GM19025 (cell line): ENCODE results near the gene NKAIN2.
"Not testable (repeated sequence)": the region's sequence is repeated elsewhere in the genome, so short reads cannot be mapped to it uniquely, and the experiment has no call there.

Source experiments
- ATAC-seq: cut with Tn5 transposase; IDR thresholded peaks from one replicate; pipeline ENCODE4 v1.9.1; 2021; ENCODE audit warnings: mild to moderate bottlenecking, low read depth, moderate library complexity; ENCODE audit not compliant: unreplicated experiment

NKAIN2 gene

GRCh38 chr6:124400261-124400999 lies 596.8 kb downstream of the NKAIN2 start:
- no peak for ATAC-seq

DNA sequence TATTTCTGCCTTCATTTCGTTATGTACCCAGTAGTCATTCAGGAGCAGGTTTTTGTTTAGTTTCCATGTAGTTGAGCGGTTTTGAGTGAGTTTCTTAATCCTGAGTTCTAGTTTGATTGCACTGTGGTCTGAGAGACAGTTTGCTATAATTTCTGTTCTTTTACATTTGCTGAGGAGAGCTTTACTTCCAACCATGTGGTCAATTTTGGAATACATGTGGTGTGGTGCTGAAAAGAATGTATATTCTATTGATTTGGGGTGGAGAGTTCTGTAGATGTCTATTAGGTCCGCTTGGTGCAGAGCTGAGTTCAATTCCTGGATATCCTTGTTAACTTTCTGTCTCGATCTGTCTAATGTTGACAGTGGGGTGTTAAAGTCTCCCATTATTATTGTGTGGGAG lies 606.8 kb downstream of the NKAIN2 start:
- ATAC-seq: not testable (repeated sequence)

DNA sequence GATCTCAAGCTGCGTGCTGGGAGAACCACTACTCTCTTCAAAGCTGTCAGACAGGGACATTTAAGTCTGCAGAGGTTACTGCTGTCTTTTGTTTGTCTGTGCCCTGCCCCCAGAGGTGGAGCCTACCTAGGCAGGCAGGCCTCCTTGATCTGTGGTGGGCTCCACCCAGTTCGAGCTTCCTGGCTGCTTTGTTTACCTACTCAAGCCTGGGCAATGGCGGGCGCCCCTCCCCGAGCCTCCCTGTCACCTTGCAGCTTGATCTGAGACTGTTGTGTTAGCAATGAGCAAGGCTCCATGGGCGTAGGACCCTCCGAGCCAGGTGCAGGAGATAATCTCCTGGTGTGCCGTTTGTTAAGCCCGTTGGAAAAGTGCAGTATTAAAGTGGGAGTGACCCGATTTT lies 609.0 kb downstream of the NKAIN2 start:
- ATAC-seq: not testable (repeated sequence)

GRCh38 chr6:124420116-124420840 lies 616.6 kb downstream of the NKAIN2 start:
- no peak for ATAC-seq

DNA sequence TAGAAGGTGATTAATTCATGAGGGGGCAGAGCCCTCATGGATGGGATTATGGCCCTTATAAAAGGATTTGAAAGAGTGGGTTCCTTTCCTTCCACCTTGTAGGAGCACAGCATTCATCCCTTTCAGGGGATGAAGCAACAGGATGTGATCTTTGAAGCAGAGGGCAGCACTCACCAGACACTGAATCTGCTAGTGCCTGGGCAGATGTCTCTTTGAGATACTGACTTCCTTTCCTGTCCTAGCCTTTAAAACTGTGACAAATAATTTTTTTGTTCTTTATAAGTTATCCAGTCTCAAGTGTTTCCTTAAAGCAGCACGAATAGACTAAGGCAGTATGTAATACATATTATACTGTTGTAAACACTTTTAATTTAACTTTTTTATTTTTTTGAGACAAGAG lies 620.0 kb downstream of the NKAIN2 start:
- ATAC-seq: no peak

- ATAC-seq: no peak
Measured at GRCh38 chr6:124430740-124431318, 627.2 kb downstream of the NKAIN2 start.

DNA sequence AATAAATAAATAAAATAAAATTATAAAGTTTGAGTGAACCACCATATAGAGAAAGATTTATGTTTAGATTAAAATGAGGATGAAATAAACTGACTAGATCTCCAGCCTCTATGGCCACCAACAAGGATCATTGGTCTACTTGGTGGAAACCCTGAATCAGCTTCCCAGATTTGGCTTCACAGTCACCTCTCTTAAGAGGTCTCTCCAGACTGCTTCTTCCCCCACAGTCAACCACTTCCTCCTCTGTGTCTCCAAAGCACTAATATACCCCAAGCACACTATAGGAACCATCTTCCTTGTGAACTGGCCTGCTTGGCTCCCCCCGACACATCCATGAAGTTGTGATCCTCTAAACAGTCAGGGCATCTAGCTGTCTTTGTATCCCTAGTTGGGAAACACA lies 629.0 kb downstream of the NKAIN2 start:
- ATAC-seq: no peak

DNA sequence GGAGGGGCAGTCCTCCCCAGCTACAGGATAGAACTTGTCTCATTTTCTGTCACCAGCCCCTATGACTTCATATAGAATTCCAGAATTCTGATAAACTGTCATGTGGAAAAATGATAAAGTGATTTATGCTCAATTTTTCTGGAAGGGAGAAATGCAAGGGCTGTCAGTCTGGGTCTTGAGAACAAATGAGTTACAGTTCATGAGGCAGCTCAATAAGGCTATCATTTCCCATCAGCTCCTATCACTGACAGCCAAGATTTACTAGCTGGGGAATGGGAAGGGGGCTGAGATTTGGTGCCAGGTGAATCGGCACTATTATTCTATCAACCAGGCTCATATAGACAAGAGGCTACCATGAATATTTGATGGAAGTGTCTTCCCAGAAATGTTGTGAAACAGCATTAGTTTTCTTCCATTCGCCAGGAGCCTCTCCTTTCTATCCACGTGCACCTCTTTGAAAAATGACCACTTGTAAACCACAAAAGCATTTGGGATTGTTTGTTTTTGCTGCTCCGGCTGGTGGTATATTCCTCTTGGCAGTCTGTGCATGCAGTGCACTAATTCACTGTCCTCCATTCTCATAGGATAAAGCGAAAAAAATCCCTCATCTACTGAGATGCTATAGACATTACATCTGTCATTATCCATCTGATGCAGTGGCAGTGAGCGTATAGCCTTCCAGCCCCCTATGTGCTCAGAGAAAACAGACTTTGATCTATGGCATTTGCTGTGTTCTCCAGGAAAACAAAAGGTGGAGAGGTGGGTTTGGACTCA lies 629.9 kb downstream of the NKAIN2 start:
- ATAC-seq: no peak

DNA sequence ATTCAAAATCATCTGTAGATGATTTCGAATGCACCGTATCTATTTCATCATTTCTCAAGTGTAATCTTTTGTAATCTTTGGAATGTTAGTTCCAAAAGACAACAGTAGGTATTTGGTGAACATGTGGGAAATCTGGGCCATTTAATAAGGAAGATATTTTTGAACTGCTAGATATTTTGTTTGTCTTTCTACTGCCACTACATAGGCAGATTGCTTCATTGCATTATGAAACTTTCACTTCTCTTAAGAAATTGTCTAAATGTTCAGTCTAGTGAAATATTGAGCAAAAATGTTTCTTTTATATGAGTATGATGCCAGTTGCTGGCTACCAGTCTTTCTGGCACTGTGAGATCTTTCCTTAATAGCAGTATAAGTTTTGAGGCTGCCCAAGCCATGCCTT lies 630.8 kb downstream of the NKAIN2 start:
- ATAC-seq: no peak

DNA sequence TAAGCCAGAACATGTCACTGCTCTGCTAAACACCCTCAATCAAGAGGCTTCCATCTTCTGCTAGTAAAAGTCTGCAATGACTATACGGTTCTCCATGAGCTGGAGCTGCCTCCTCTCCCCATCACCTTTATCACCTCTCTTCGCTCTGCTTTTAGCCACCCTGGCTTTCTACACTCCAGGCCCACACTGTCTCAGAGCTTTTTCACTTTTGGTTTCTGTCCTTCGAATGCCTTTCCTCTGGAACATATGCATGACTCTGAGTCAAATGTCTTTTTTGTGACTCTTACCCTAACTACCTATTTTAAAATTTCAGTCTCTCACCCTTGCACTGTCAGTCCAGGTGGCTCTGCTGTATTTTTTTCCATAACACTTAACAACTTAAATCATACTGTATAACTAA lies 633.1 kb downstream of the NKAIN2 start:
- ATAC-seq: no peak

DNA sequence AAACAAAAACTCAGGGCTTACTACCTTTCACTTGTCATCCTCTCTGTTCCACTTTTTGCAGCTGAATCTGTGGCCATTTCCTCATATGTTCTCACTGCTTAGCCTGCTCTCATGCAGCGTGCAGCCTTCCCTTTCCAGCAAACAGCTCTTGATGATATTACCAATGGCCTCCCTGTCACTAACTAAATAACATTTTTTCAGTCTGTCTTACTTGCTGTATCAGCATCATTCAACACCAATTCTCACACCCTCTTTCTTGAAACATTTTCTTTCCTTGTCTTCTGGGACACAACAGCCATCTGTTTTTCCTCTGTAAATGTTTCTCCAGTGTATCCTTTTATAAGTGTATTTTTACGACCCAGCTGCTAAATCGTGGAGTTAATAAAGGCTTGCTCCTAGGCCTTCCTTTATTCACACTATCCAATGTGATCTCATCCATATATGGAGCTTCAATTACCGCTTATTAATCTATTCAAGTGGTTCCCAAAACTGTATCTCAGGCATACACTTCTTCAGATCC lies 634.9 kb downstream of the NKAIN2 start:
- no peak for ATAC-seq

- ATAC-seq: no peak
Measured at GRCh38 chr6:124441450-124441849, 637.8 kb downstream of the NKAIN2 start.

DNA sequence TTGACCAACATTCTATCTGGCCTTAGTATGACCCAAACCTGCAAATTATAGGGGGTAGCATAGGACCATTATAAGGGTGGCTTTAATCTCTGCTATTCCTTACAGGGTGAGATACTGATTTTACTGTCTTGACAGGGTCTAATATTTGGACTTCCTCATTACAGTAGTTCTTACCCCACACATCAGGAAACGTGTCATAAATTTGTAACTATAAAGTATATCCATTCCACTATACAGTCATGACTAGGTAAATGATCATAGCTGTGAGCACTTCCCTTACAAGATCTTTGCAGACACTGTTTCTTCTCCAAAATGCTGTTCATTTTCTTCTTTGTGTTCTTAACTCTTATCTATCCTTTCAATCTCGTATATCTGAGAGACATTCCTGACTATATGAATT lies 639.9 kb downstream of the NKAIN2 start:
- no peak for ATAC-seq

GRCh38 chr6:124445581-124445980 lies 641.9 kb downstream of the NKAIN2 start:
- no peak for ATAC-seq

- no peak for ATAC-seq
Measured at GRCh38 chr6:124446961-124447360, 643.3 kb downstream of the NKAIN2 start.

- no peak for ATAC-seq
Measured at GRCh38 chr6:124459268-124459667, 655.6 kb downstream of the NKAIN2 start.

GRCh38 chr6:124462750-124463149 lies 659.1 kb downstream of the NKAIN2 start:
- ATAC-seq: no peak

GRCh38 chr6:124463271-124463670 lies 659.6 kb downstream of the NKAIN2 start:
- ATAC-seq: no peak

DNA sequence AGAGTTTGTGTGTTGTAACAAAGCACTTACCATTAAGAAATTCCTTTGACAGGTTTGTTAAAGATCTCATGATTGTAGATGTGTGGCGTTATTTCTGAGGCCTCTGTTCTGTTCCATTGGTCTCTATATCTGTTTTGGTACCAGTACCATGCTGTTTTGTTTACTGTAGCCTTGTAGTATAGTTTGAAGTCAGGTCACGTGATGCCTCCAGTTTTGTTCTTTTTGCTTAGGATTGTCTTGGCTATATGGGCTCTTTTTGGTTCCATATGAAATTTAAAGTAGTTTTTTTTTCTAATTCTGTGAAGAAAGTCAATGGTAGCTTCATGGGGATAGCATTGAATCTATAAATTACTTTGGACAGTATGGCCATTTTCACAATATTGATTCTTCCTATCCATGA lies 660.9 kb downstream of the NKAIN2 start:
- ATAC-seq: not testable (repeated sequence)

DNA sequence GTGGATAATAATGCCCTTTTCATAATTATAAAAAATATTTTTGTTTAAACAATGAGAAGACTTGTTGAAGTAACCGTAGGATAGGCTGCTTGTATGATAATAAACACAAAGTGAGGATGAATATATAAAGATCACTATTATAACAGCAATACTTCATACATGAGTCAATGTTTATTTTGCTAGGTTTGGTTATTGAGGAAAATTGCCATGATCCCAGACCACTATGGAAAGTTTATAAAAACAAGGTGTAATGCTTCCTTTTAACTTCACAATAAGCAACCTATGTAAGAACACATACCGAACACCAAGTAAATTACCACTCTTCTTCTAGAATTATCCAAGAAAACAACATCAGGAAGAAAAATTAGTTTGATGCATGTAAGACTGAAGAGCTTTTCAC lies 663.3 kb downstream of the NKAIN2 start:
- no peak for ATAC-seq

- no peak for ATAC-seq
Measured at GRCh38 chr6:124467366-124467765, 663.7 kb downstream of the NKAIN2 start.
